Activated effector memory CD4-positive, alpha-beta T cell treated with Interleukin-2 at 50 U/mL for 16 hours (primary cell): Measurements from ENCODE around the gene HDAC9.

Source experiments
- DNase-seq: peaks from one replicate; pipeline ENCODE4 v3.0.0-alpha.2; 2020

Gene HDAC9

GRCh38 chr7:18597754-18598153, 102.2 kb downstream of the HDAC9 start:
- no peak for DNase-seq

- DNase-seq: no peak
Measured at GRCh38 chr7:18607025-18607424, 111.5 kb downstream of the HDAC9 start.

- DNase-seq: no peak
Measured at GRCh38 chr7:18610331-18610948, 114.9 kb downstream of the HDAC9 start.

GRCh38 chr7:18614841-18615240, 119.3 kb downstream of the HDAC9 start:
- no peak for DNase-seq

GRCh38 chr7:18619311-18619710, 123.8 kb downstream of the HDAC9 start:
- DNase-seq: no peak

- DNase-seq: no peak
Measured at GRCh38 chr7:18623389-18623788, 127.8 kb downstream of the HDAC9 start.

GRCh38 chr7:18624459-18624858, 128.9 kb downstream of the HDAC9 start:
- DNase-seq: no peak

- DNase-seq: no peak
Measured at GRCh38 chr7:18626086-18626485, 130.5 kb downstream of the HDAC9 start.

- DNase-seq: no peak
Measured at GRCh38 chr7:18626717-18627116, 131.2 kb downstream of the HDAC9 start.

GRCh38 chr7:18637516-18637915, 142.0 kb downstream of the HDAC9 start:
- no peak for DNase-seq

GRCh38 chr7:18638594-18639452, 143.3 kb downstream of the HDAC9 start:
- no peak for DNase-seq

GRCh38 chr7:18639711-18640110, 144.2 kb downstream of the HDAC9 start:
- DNase-seq: no peak

- no peak for DNase-seq
Measured at GRCh38 chr7:18644981-18645380, 149.4 kb downstream of the HDAC9 start.

- no peak for DNase-seq
Measured at GRCh38 chr7:18647582-18647981, 152.0 kb downstream of the HDAC9 start.

- DNase-seq: no peak
Measured at GRCh38 chr7:18648849-18649758, 153.6 kb downstream of the HDAC9 start.

- DNase-seq: no peak
Measured at GRCh38 chr7:18653381-18654155, 158.0 kb downstream of the HDAC9 start.

- DNase-seq: no peak
Measured at GRCh38 chr7:18654709-18655108, 159.2 kb downstream of the HDAC9 start.

GRCh38 chr7:18655506-18655905, 160.0 kb downstream of the HDAC9 start:
- DNase-seq: no peak

- DNase-seq: no peak
Measured at GRCh38 chr7:18655912-18656311, 160.4 kb downstream of the HDAC9 start.

GRCh38 chr7:18656362-18656761, 160.8 kb downstream of the HDAC9 start:
- no peak for DNase-seq

- DNase-seq: no peak
Measured at GRCh38 chr7:18659746-18660145, 164.2 kb downstream of the HDAC9 start.

GRCh38 chr7:18663321-18663720, 167.8 kb downstream of the HDAC9 start:
- no peak for DNase-seq
